Tibial nerve (tissue), 4 donors: ENCODE data around the gene SNED1.

Experiments
- CTCF ChIP-seq, 5 experiments: fragments of 200-600 bp in 3 of 5; fragments of 450-650 bp in 2 of 5; sonication (generic) in 3 of 5; IDR thresholded peaks; one replicate each; pipeline ENCODE4 v1.5.1; 2016 to 2019; ENCODE audit warnings: antibody characterized with exemption in 5 of 5, mild to moderate bottlenecking in 3 of 5, moderate library complexity in 2 of 5
- EP300 ChIP-seq, 2 donors: sonication (generic); formaldehyde crosslinking; IDR thresholded peaks; one replicate each; pipeline ENCODE4 v1.6.1; 2017; ENCODE audit warnings: antibody characterized with exemption in 2 of 2, mild to moderate bottlenecking in 1 of 2
- POLR2A ChIP-seq, 2 donors: fragments of 450-650 bp; IDR thresholded peaks; one replicate each; pipeline ENCODE4 v1.6.1; 2017; ENCODE audit warnings: antibody characterized with exemption in 2 of 2, mild to moderate bottlenecking in 2 of 2, moderate library complexity in 2 of 2

DNA sequence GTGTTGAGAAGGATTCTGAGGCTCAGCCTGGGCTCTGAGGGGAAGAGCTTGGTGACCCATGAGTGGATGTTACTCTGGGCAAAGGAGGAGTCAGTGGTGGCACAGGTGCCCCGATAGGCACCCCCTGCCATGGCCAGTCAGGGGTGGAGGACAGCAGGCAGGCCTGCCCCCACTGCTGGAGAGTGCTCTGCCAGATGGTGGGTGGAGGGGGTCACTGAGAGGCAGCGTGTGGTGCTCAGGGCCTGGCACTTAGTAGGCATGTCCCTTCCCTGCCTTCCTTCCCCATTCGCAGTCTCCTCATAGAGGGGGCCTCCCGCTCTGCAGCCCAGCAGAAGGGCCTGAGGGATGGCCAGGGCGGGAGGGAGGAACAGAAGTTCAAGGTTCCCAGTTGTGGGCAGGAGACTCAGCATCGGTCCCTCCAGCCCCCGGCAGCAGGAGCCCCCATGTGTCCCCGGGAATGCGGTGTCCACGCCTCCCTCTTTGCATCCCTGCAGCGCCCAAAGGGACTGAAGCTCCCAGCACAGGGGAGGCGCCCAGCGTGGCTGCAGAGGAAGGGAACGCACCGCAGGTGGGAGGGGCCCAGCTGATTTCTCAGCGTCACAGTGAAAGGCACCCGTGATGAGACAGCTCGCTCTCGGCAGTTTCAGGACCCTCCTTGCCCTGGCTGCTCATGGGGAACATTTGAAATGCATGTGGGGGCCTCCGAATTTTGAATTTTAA, 5.7 kb upstream of the SNED1 start:
- TF ChIP-seq POLR2A (IDR thresholded peaks at IDR 0.05), result no peak
- TF ChIP-seq EP300 (IDR thresholded peaks at IDR 0.05), result no peak
- TF ChIP-seq CTCF (IDR thresholded peaks at IDR 0.05), result no peak
